Upper lobe of left lung (tissue), 6 donors: ENCODE data around the gene TICAM2. TPM values are rescaled to one million over a fixed set of nuclear protein-coding genes. Genes with fewer than 3 reads are reported as not detected.

ENCODE experiments used
- ATAC-seq, 2 donors: fragments of 200-7000 bp; cut with Tn5 transposase; one replicate each; pipeline ENCODE4 v1.9.1; 2022; ENCODE audit warnings: mild to moderate bottlenecking in 2 of 2, moderate library complexity in 2 of 2; ENCODE audit not compliant: low FRiP score in 2 of 2
- DNase-seq, 2 donors: peaks; one replicate each; pipeline ENCODE4 v3.0.0-alpha.2; 2019 to 2020
- H3K27ac ChIP-seq, 4 donors: fragments of 200-600 bp; sonication (generic); one replicate each; pipeline ENCODE4 v1.5.1; 2016 to 2019
- H3K27me3 ChIP-seq, 4 donors: fragments of 200-600 bp; sonication (generic); one replicate each; pipeline ENCODE4 v1.5.1; 2017 to 2019
- H3K36me3 ChIP-seq, 4 donors: fragments of 200-600 bp; sonication (generic); one replicate each; pipeline ENCODE4 v1.5.1; 2016 to 2019
- H3K4me1 ChIP-seq, 4 donors: fragments of 200-600 bp; sonication (generic); one replicate each; pipeline ENCODE4 v1.5.1; 2018 to 2019
- H3K4me3 ChIP-seq, 4 donors: fragments of 200-600 bp; sonication (generic); one replicate each; pipeline ENCODE4 v1.5.1; 2017 to 2019; ENCODE audit warnings: mild to moderate bottlenecking in 2 of 4, moderate library complexity in 1 of 4
- H3K9me3 ChIP-seq, 4 donors: fragments of 200-600 bp; sonication (generic); one replicate each; pipeline ENCODE4 v1.5.1; 2018 to 2019
- CTCF ChIP-seq, 6 experiments: fragments of 450-650 bp in 4 of 6; fragments of 200-600 bp in 2 of 6; sonication (generic) in 2 of 6; IDR thresholded peaks; one replicate each; pipeline ENCODE4 v1.5.1; 2016 to 2019; ENCODE audit warnings: antibody characterized with exemption in 6 of 6
- EP300 ChIP-seq, 4 donors: sonication (generic); formaldehyde crosslinking; IDR thresholded peaks; one replicate each; pipeline ENCODE4 v1.5.1; 2017; ENCODE audit warnings: antibody characterized with exemption in 4 of 4, control low read depth in 2 of 4
- POLR2A ChIP-seq, 4 donors: fragments of 450-650 bp; IDR thresholded peaks; one replicate each; pipeline ENCODE4 v1.5.1; 2016 to 2017; ENCODE audit warnings: antibody characterized with exemption in 4 of 4, mild to moderate bottlenecking in 2 of 4
- POLR2AphosphoS5 ChIP-seq, 2 donors: sonication (generic); formaldehyde crosslinking; IDR thresholded peaks; one replicate each; pipeline ENCODE4 v1.5.1; 2017; ENCODE audit warnings: antibody characterized with exemption in 2 of 2
- WGBS, 2 donors: methylation state at CpG; one replicate each; pipeline ENCODE4 v1.1.5; 2017 to 2018; 5-methylcytosine and 5-hydroxymethylcytosine counted together
- total RNA-seq, 6 donors: library from RNA; depleted of rRNA in 4 of 6; stranded (reverse); fragments of >200 nt in 4 of 6; gene quantifications; one replicate each; pipeline versions ENCODE4 v1.1.0 to v1.2.1, GENCODE V29; 2016 to 2021
- donor health status: DM: no; HTN: no; CAD: no; lungs with moderate emphysema.
- donor health status: DM: no; HTN: yes; CAD: no; lungs with severe emphysema.

TICAM2 gene
- total RNA-seq, 6 donors from 2014 or later = 0.30 to 6.7 (median 1.8) TPM

DNA sequence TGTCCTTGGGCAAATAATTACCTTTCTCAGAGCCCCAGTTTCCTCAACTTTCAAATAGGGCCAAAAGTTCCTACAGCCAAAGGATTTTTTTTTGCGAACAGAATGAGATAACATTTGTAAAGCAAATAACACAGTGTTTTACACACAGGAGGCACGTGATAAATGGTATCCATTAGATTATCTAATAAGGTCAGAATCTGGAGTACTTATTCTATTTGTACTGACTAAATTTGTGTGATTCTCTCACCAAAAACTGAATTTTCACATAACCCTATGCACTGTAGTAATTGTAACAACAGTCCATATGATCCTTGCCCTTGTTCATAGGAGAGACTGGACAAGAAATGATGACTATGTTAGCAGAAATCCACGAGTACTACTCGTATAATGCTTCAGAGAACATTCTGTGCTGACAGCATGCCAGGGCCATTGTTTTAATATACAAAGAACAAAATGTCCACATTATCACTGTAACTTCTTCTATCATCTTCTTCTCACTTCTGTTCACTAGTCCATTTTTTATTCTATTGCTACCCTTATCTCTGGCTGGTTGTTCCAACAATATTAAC, 43.8 kb downstream of the TICAM2 start:
- 44 to 54% methylated on average over 4 of the region's 4 CpGs for WGBS, 2 donors
- DNase-seq (no peak), ATAC-seq (peak; percentile 19 to 23)
- Histone ChIP-seq H3K4me3 (no peak overlapping the region), H3K27me3 (no peaks in the 10 kb centered on the region), H3K4me1 (peaks cover 11 to 18% (median 15%) of the 10 kb centered on the region in 4 donors), H3K9me3 (no peaks in the 10 kb centered on the region), H3K27ac (peak overlapping the region; percentile 50 to 73 (median 60)), H3K36me3 (no peaks in the 10 kb centered on the region)
- peak in 1 of 2 donors; percentile 19 for TF ChIP-seq POLR2AphosphoS5 (IDR thresholded peaks at IDR 0.05)
- TF ChIP-seq CTCF (IDR thresholded peaks at IDR 0.05) = no peak
- peak in 2 of 4 donors; percentile 89 for TF ChIP-seq EP300 (IDR thresholded peaks at IDR 0.05)

DNA sequence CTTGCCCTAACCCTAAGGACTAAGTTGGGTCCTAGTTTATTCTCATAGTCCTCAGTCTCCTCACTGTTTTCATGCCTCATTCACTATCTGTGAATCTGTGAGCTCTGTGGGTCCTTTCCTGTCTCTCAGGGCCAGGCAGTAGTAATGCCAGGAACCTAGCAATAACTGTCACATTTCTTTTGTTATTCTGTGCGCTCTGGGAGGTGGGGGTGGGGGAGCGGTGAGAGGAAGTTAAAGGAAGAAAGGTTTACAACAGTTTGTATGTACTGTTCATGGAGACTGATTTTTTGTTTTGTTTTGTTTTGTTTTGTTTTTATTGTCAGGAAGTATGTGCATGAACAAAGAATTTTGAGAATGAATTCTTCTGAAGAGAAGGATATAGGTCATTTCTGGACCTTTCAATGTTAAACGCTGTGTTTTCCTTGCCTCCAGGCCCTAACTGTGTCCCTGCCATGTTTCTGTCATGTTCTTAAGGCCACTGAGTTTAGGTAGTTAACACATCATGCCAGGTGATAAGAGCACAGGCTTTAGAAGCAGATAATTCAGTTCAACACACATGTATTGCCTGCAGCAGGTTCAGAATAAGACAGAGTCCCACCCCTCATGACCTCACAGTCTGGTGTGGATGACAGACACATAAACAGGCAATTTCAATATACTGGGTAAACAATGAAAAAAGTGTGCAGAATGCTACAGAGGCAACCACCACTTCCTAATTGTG, 44.5 kb downstream of the TICAM2 start:
- 55 to 58% methylated on average over 3 of the region's 3 CpGs for WGBS, 2 donors
- H3K27ac ChIP-seq = peak overlapping the region; percentile 50 to 73 (median 60)

DNA sequence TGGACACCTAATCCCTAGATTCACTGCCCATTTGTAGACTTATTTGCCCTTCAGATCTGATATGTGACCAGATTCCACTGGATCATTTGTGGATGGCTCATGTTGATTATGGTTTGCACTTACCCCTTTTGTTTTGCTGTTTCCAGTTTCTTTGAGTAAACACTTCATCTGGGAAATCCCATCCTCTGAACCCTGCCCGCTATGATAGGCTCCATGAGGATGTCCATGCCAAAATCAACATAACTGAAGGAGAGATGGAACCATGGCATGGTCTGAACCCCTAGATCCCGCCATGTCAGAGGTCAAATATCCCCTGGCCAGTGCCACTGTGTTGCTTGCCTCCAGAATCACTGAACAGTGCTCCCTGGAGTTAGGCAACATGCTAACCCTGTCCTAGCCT, 46.0 kb downstream of the TICAM2 start:
- ATAC-seq (no peak), DNase-seq (no peak)
- Histone ChIP-seq H3K27ac (no peak overlapping the region), H3K36me3 (no peaks in the 10 kb centered on the region), H3K4me1 (peaks cover 11 to 18% (median 15%) of the 10 kb centered on the region in 4 donors), H3K4me3 (no peak overlapping the region), H3K9me3 (no peaks in the 10 kb centered on the region), H3K27me3 (no peaks in the 10 kb centered on the region)
- TF ChIP-seq POLR2A (IDR thresholded peaks at IDR 0.05) (no peak), CTCF (IDR thresholded peaks at IDR 0.05) (no peak), POLR2AphosphoS5 (IDR thresholded peaks at IDR 0.05) (no peak), EP300 (IDR thresholded peaks at IDR 0.05) (no peak)
- WGBS, 2 donors = 87 to 100% methylated on average over 2 of the region's 2 CpGs

More for the DNA sequence above, 44.5 kb downstream of the TICAM2 start:
- ATAC-seq (peak; percentile 12 to 47), DNase-seq (no peak)
- TF ChIP-seq POLR2AphosphoS5 (IDR thresholded peaks at IDR 0.05) (no peak), CTCF (IDR thresholded peaks at IDR 0.05) (no peak), POLR2A (IDR thresholded peaks at IDR 0.05) (no peak), EP300 (IDR thresholded peaks at IDR 0.05) (no peak)
- Histone ChIP-seq H3K36me3 (no peaks in the 10 kb centered on the region), H3K4me1 (peaks cover 11 to 18% (median 15%) of the 10 kb centered on the region in 4 donors), H3K27me3 (no peaks in the 10 kb centered on the region), H3K9me3 (no peaks in the 10 kb centered on the region), H3K4me3 (no peak overlapping the region)

GRCh38 chr5:115555084-115555633, 47.1 kb downstream of the TICAM2 start:
- Histone ChIP-seq H3K27me3 (no peaks in the 10 kb centered on the region), H3K9me3 (no peaks in the 10 kb centered on the region)

More at GRCh38 chr5:115555084-115555633, 47.1 kb downstream of the TICAM2 start:
- no peaks in the 10 kb centered on the region for H3K36me3 ChIP-seq
- DNase-seq (no peak), ATAC-seq (no peak)
- H3K4me3 ChIP-seq = no peak overlapping the region
- TF ChIP-seq EP300 (IDR thresholded peaks at IDR 0.05) = no peak
- TF ChIP-seq POLR2A (IDR thresholded peaks at IDR 0.05) = no peak
- no peak for TF ChIP-seq POLR2AphosphoS5 (IDR thresholded peaks at IDR 0.05)
- no peak for TF ChIP-seq CTCF (IDR thresholded peaks at IDR 0.05)
- 89 to 94% methylated on average over 4 of the region's 4 CpGs for WGBS, 2 donors
- no peak overlapping the region for H3K27ac ChIP-seq
- H3K4me1 ChIP-seq = peaks cover 11 to 18% (median 15%) of the 10 kb centered on the region in 4 donors
